HCT116 (cell line): ENCODE measurements around the gene GNAI2. TPM values are rescaled to one million over a fixed set of nuclear protein-coding genes. Genes with fewer than 3 reads are reported as not detected.

Experiments
- ATAC-seq: fragments of 200-7000 bp; cut with Tn5 transposase; 2 replicates; pipeline ENCODE4 v1.9.1; 2020; ENCODE audit warnings: mild to moderate bottlenecking, moderate library complexity
- Bru-seq: library from RNA; stranded (reverse); fragments of 400-500 nt; gene quantifications from one replicate; lab custom pipeline; 2021; lab: Mats Ljungman, UMichigan
- BruChase-seq, 2 experiments: library from RNA; stranded (reverse); fragments of 400-500 nt; gene quantifications; one replicate each; lab custom pipeline; 2021; lab: Mats Ljungman, UMichigan
- BruUV-seq: library from RNA; stranded (reverse); fragments of 400-500 nt; replicated peaks from 2 replicates; lab custom pipeline; 2021; lab: Mats Ljungman, UMichigan
- CTCF ChIA-PET: fragments of 300-600 bp; sonication (Branson Sonifier 250); formaldehyde crosslinking; loops from one replicate; lab custom pipeline; 2021; ENCODE audit warnings: antibody characterized with exemption; lab: Charles Lee
- POLR2A ChIA-PET: fragments of 300-600, 350-600 bp; sonication (Branson Sonifier 250); formaldehyde crosslinking; loops from one replicate; lab custom pipeline; 2021; ENCODE audit warnings: antibody characterized with exemption; lab: Charles Lee
- RAD21 ChIA-PET, 2 experiments: fragments of 300-600 bp; sonication (Branson Sonifier 250); formaldehyde crosslinking; loops; one replicate each; lab custom pipeline; 2023; ENCODE audit warnings: low total read pairs in 2 of 2; ENCODE audit not compliant: uncharacterized antibody in 2 of 2, unreplicated experiment in 2 of 2, low non-redundant PET in 1 of 2; lab: Charles Lee
- DNase-seq: peaks from one replicate; pipeline ENCODE4 v3.0.0-alpha.2; 2010; ENCODE audit warnings: low read depth, low spot score
- H2AFZ ChIP-seq: fragments of 200-600 bp; shearing (Covaris generic), sonication (generic); 2 replicates; pipeline ENCODE4 v1.6.1; 2017; ENCODE audit warnings: low read depth, mixed run types, mixed read lengths, antibody characterized with exemption, low read length; ENCODE audit not compliant: poor library complexity, severe bottlenecking
- H3K27ac ChIP-seq: 2 replicates; pipeline ENCODE4 v1.5.1; 2012; ENCODE audit warnings: low read depth, low read length
- H3K27me3 ChIP-seq: fragments of 200-600 bp; sonication (generic); 2 replicates; pipeline ENCODE4 v1.6.1; 2016; ENCODE audit warnings: mixed run types, low read length, mixed read lengths; ENCODE audit not compliant: insufficient read depth
- H3K36me3 ChIP-seq, 2 experiments: fragments of 200-500 bp in 1 of 2; fragments of 200-600 bp in 1 of 2; sonication (Bioruptor generic) in 1 of 2; sonication (generic) in 1 of 2; 2 replicates each; pipeline versions ENCODE4 v1.5.1 to v1.6.1; 2014 to 2016; ENCODE audit warnings: low read length in 2 of 2, inconsistent platforms in 1 of 2, mixed read lengths in 1 of 2, mixed run types in 1 of 2; ENCODE audit not compliant: insufficient read depth in 2 of 2, control insufficient read depth in 1 of 2
- H3K4me1 ChIP-seq, 2 experiments: fragments of 200-600 bp in 1 of 2; sonication (generic) in 1 of 2; 2 replicates each; pipeline versions ENCODE4 v1.5.1 to v1.6.1; 2012 to 2017; ENCODE audit warnings: low read length in 2 of 2, inconsistent platforms in 1 of 2, mild to moderate bottlenecking in 1 of 2, mixed read lengths in 1 of 2, mixed run types in 1 of 2, moderate library complexity in 1 of 2; ENCODE audit not compliant: insufficient read depth in 2 of 2, control insufficient read depth in 1 of 2
- H3K4me2 ChIP-seq: fragments of 200-600 bp; sonication (generic); 2 replicates; pipeline ENCODE4 v1.6.1; 2017; ENCODE audit warnings: mixed run types, low read length, mixed read lengths
- H3K4me3 ChIP-seq, 2 experiments: fragments of 200-600 bp in 1 of 2; sonication (generic) in 1 of 2; replicated peaks in 1 of 2; 2 replicates each; pipeline ENCODE4 v1.5.1; 2011 to 2016; ENCODE audit warnings: low read length in 2 of 2, control low read depth in 1 of 2, low read depth in 1 of 2, mild to moderate bottlenecking in 1 of 2, mixed read lengths in 1 of 2, mixed run types in 1 of 2
- H3K79me2 ChIP-seq: fragments of 200-600 bp; sonication (generic); 2 replicates; pipeline ENCODE4 v1.6.1; 2017; ENCODE audit warnings: mild to moderate bottlenecking, mixed run types, low read length, moderate library complexity, mixed read lengths; ENCODE audit not compliant: insufficient read depth
- H3K9ac ChIP-seq: fragments of 200-600 bp; sonication (generic); 2 replicates; pipeline ENCODE4 v1.6.1; 2016; ENCODE audit warnings: low read length, mixed read lengths
- H3K9me2 ChIP-seq: fragments of 200-600 bp; sonication (generic), shearing (Covaris generic); 2 replicates; pipeline ENCODE4 v1.6.1; 2017; ENCODE audit warnings: mixed run types, mild to moderate bottlenecking, moderate library complexity; ENCODE audit not compliant: insufficient read depth
- H3K9me3 ChIP-seq, 2 experiments: fragments of 200-500 bp in 1 of 2; fragments of 200-600 bp in 1 of 2; sonication (Bioruptor generic) in 1 of 2; sonication (generic) in 1 of 2; 2 replicates each; pipeline ENCODE4 v1.6.1; 2014 to 2017; ENCODE audit warnings: low read length in 2 of 2, mixed read lengths in 2 of 2, inconsistent platforms in 1 of 2, low read depth in 1 of 2, mild to moderate bottlenecking in 1 of 2, mixed run types in 1 of 2, moderate library complexity in 1 of 2; ENCODE audit not compliant: control insufficient read depth in 1 of 2, insufficient read depth in 1 of 2
- H4K20me1 ChIP-seq: fragments of 200-600 bp; sonication (generic), shearing (Covaris generic); 2 replicates; pipeline ENCODE4 v1.6.1; 2017; ENCODE audit warnings: mixed run types, mild to moderate bottlenecking, moderate library complexity; ENCODE audit not compliant: insufficient read depth
- EZH2phosphoT487 ChIP-seq: fragments of 200-600 bp; IDR thresholded peaks from 2 replicates; pipeline ENCODE4 v1.6.1; 2018; ENCODE audit warnings: antibody characterized with exemption, borderline replicate concordance
- POLR2A ChIP-seq: IDR thresholded peaks from 2 replicates; pipeline ENCODE4 v1.7.0; 2011; ENCODE audit warnings: borderline replicate concordance; ENCODE audit not compliant: insufficient read depth, insufficient read length; ENCODE audit errors: extremely low read depth
- POLR2AphosphoS5 ChIP-seq: IDR thresholded peaks from 2 replicates; pipeline ENCODE4 v1.6.1; 2011; ENCODE audit warnings: mild to moderate bottlenecking, low read depth, low read length, moderate library complexity
- TCF7L2 ChIP-seq: IDR thresholded peaks from 2 replicates; pipeline ENCODE4 v1.7.0; 2011; ENCODE audit warnings: borderline replicate concordance, inconsistent platforms; ENCODE audit not compliant: insufficient read depth, insufficient read length; ENCODE audit errors: extremely low read depth
- YY1 ChIP-seq: IDR thresholded peaks from 2 replicates; pipeline ENCODE4 v1.6.1; 2011; ENCODE audit warnings: low read length, low read depth, moderate library complexity, mild to moderate bottlenecking; ENCODE audit not compliant: insufficient replicate concordance; ENCODE audit errors: extremely low read depth
- ZFX ChIP-seq: fragments of 450-650 bp; IDR thresholded peaks from 2 replicates; pipeline ENCODE4 v1.6.1; 2017
- intact Hi-C: fragments of 100-400 bp; cut with micrococcal nuclease; formaldehyde crosslinking; loops from 2 replicates; pipeline ENCODE4 v1.10.0; 2022
- long read RNA-seq: library from polyadenylated mRNA; unstranded; transcript quantifications from one replicate; pipeline ENCODE4 v2.0.0, GENCODE V29; 2021; ENCODE audit not compliant: unreplicated experiment
- polyA plus RNA-seq: library from polyadenylated mRNA; unstranded; fragments of >200 nt; gene quantifications from 2 replicates; pipeline ENCODE4 v1.2.1, GENCODE V29; 2012; ENCODE audit warnings: missing spikeins
- total RNA-seq: library from RNA; stranded (reverse); gene quantifications from one replicate; pipeline ENCODE4 v1.2.1, GENCODE V29; 2021; ENCODE audit not compliant: unreplicated experiment
- TF ChIP-seq, protein P1 (sequence below): IDR thresholded peaks from 2 replicates; pipeline ENCODE4 v1.6.1; 2011; ENCODE audit warnings: mild to moderate bottlenecking, low read length, moderate library complexity; ENCODE audit not compliant: insufficient replicate concordance; ENCODE audit errors: extremely low read depth

GNAI2 gene
- total RNA-seq (170 TPM), Bru-seq, nascent RNA (percentile 60 among the genes with signal in this experiment), BruChase-seq, experiment 1, labeled RNA remaining after a 6-hour chase (percentile 84 among the genes with signal in this experiment), BruChase-seq, experiment 2, labeled RNA remaining after a 2-hour chase (percentile 77 among the genes with signal in this experiment)
- 214 and 262 TPM in 2 replicates for polyA plus RNA-seq
- long read RNA-seq, transcript GNAI2-203 (9 exons, 2,407 nt): minor isoform, 7 of 236 reads
- long read RNA-seq, transcript GNAI2-202 (9 exons, 2,464 nt): major isoform, 189 of 236 reads
- long read RNA-seq, partial matches to known transcripts: 9 of 236 reads
- long read RNA-seq, other reads (novel, unspliced or antisense): 29 of 236 reads

DNA sequence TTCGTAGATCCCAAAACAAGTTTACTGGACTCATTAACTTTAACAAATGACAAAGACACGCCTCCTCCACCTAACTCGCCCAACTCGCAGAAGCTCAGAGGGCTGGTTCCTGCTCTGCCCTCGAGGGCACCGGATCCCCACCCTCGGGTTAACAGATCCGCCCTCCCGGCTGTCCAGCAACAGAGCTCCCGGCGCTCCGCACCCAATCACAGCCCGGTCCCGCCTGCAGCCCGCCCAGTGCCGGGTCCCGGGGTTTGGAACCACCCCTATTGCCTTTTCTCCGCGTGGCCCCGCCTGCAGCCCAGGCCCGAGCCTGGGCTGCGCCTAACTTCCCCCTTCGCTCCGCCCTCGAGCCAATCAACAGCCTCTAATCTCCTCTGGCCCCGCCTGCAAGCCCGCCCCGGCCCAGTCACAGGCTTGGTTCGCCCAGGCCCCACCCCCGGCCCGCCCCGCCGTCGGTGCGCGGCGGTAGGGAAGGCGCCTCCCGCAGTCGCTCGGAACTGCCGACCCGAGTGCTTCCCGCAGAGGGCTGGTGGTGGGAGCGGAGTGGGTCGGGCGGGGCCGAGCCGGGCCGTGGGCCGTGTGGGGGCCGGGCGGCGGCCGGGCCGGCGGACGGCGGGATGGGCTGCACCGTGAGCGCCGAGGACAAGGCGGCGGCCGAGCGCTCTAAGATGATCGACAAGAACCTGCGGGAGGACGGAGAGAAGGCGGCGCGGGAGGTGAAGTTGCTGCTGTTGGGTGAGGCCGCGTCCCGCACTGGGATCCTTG, at the start of gene GNAI2:
TSS of gene GNAI2 (plus strand) at position 489 of the 768 bp plus-strand sequence. CDS start at position 621, 132 bp downstream.
- CTCF ChIA-PET: interaction anchor here (0.7 to 2.9 kb wide), 11 partner anchors 9 to 696 kb away, joined by 3 to 26 read pairs (median 4); no protein-coding TSS in a partner anchor
- ATAC-seq: peak; percentile 92
- Histone ChIP-seq H3K27me3 (no peaks in the 10 kb centered on the region), H3K79me2 (peaks cover 46% of the 10 kb centered on the region), H3K4me2 (peak within 1 kb of the TSS; percentile 86), H3K4me1 (peaks cover 43 to 55% of the 10 kb centered on the region in 2 experiments), H3K9me2 (no peaks in the 10 kb centered on the region), H3K36me3 (peaks cover 0 to 5% of the 10 kb centered on the region in 2 experiments; a peak in 1 of 4 replicates), H3K4me3 (peak within 1 kb of the TSS; percentile 80 to 89), H4K20me1 (0 out of 2 replicates have a peak, but pooled peaks cover 4% of the 10 kb centered on the region), H3K9me3 (no peaks in the 10 kb centered on the region), H3K27ac (peak within 1 kb of the TSS; percentile 81), H3K9ac (peak within 1 kb of the TSS; percentile 79), H2AFZ (no peak within 1 kb of the TSS)
- BruUV-seq: no TSS peak
- RAD21 ChIA-PET: interaction anchor here (0.6 to 1.1 kb wide), 3 partner anchors 9 to 14 kb away, joined by 3 to 7 read pairs (median 6); no protein-coding TSS in a partner anchor
- DNase-seq: peak; percentile 93
- POLR2A ChIA-PET: interaction anchor here (0.7 to 3.5 kb wide), 17 partner anchors 10 to 365 kb away, joined by 3 to 34 read pairs (median 4); partner anchors contain the start of genes HYAL3, IFRD2, NAA80 and SLC38A3
- peak; percentile 45 for TF ChIP-seq YY1
- TF ChIP-seq, protein P1, sequence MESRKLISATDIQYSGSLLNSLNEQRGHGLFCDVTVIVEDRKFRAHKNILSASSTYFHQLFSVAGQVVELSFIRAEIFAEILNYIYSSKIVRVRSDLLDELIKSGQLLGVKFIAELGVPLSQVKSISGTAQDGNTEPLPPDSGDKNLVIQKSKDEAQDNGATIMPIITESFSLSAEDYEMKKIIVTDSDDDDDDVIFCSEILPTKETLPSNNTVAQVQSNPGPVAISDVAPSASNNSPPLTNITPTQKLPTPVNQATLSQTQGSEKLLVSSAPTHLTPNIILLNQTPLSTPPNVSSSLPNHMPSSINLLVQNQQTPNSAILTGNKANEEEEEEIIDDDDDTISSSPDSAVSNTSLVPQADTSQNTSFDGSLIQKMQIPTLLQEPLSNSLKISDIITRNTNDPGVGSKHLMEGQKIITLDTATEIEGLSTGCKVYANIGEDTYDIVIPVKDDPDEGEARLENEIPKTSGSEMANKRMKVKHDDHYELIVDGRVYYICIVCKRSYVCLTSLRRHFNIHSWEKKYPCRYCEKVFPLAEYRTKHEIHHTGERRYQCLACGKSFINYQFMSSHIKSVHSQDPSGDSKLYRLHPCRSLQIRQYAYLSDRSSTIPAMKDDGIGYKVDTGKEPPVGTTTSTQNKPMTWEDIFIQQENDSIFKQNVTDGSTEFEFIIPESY: peak; percentile 36
- peak; percentile 96 for TF ChIP-seq POLR2AphosphoS5
- no peak for TF ChIP-seq EZH2phosphoT487
- no peak for TF ChIP-seq TCF7L2
- TF ChIP-seq POLR2A: peak; percentile 88
- TF ChIP-seq ZFX: peak; percentile 35; the same call in 1 of the 2 replicates
- intact Hi-C loops: loop anchor here (1.0 kb wide), 2 partner anchors 9 to 15 kb away; no protein-coding TSS in a partner anchor
